Suppressor macrophage (primary cell): ENCODE results near the gene TANC1.

Source experiments
- DNase-seq, 4 experiments: peaks; one replicate each; pipeline ENCODE4 v3.0.0-alpha.2; 2020 to 2022

TANC1 gene

DNA sequence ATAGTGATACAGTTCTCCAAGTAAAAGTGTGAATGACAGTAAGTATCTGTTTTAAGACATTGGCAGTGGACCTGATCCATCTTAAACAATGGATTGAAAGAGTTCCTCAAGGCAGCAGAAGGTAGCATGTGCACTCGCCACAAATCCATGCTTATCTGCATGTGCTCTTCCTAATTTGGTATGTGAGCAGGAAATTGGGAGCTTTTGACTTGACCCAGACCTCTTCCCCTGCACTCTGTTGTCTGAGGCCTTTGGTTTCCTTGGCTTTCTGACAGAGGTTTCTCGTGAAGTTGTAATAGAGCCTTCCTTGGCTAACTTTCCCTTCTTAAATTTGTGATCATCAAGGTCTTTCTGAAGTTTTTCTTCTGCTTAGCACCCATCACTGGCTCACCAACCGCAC is 204.0 kb downstream of the TANC1 start:
- DNase-seq, result no peak

DNA sequence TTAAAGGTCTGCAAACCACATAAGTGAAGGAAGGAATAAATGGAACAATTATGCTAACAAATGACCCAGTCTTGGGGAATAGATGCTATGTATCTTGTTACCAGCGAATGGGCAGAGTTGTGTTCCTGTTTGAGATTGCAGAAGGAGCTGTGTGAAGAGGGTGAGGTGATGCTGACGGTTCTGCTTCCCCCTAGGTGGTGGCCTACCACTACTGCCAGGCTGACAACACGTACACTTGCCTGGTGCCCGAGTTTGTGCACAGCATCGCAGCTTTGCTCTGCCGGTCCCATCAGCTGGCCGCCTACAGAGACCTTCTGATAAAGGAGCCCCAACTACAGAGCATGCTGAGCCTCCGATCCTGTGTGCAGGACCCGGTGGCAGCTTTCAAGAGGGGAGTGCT is 206.3 kb downstream of the TANC1 start:
- no peak for DNase-seq

DNA sequence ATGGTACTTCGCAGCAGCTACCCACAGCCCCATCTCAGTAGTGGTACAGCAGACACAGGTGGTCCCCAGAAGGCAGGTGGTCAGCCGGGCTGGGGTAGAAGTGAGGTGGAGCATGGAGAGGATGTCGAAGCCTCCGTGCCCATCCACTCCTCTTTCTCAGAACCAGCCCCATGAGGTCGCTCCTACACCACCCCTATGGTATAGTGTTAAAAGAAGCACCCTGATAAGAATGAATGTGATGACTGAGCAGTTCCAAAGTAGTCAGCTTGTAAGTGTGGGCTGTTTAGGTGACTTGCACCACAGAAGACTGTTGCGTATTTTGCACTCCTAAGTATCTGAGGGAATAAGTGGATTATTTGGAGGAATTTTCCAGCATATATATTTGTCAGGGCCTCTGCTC is 206.7 kb downstream of the TANC1 start:
- DNase-seq, result no peak

DNA sequence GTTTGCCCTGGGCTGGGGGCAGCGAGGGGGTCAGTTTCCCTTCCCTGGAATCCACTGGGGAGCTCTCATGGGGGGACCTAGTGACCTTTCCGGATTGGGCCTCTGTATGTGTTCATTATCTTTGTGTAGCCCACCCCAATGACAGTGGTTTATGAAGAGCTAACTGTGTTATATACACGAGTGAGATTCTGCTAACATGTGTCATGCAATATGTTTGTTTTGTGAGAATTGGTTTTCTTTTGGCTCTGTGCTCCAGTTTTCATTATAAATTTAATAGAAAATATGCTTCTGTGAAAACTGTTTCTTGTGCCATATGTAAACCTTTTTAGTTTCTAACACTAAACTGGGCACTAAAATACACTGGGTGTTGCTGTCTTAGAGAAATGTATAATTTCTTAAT is 207.5 kb downstream of the TANC1 start:
- no peak for DNase-seq

DNA sequence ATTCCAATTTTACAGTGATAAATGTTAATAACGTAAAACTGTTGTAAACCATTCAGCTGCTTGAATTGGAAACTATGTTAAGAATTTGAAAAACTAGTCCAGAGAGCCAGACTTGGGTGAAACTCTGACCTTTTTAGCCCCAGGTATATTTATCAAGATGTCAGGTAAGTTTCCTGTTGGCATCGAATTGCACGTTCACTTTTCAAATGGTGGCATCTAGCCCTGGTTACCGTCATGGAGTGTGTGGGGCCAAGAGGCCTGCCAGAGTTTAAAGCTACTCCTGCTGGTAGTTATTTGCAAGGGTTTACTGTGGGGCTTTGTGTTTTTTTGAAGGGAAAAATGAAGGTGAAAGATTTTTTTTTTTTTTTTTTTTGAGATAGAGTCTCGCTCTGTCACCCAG is 208.1 kb downstream of the TANC1 start:
- DNase-seq, result no peak

DNA sequence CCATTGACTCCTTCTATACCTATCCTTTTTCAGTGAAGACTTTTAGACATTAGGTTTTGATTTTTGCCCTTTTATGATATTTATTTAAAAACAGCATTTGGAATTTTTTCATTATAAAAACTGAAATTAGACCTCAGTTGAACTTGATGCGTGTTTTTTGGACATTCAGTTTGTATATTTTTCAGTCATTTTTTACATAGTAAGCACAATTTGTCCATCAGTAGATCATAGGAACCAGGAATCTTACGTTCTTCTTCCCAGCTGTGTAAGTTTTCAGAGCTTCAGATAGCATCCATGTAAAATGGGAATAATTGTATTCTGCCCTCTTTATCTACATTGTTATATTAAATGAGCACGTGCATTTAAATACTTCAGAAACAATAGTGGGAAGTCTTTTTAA is 208.9 kb downstream of the TANC1 start:
- DNase-seq, result no peak

DNA sequence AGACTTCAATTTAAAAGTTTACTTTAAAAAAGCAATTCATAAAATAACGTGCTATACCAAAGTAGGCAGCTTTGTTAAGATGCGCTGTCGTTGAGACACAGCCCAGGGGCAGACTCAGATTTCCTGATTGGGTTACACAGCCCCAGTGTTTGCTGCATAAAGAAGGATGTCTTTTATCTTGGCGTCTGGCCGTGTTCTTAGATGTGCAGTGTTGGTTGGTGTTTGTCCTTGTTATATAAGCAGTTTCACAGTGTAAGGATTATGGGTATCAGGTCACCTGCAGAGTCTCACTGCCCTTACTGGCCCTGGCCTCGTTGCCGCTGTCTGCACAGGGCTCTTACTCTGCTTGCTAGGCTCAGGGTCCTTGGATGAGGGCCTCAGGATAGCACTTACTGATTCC is 209.5 kb downstream of the TANC1 start:
- no peak for DNase-seq

DNA sequence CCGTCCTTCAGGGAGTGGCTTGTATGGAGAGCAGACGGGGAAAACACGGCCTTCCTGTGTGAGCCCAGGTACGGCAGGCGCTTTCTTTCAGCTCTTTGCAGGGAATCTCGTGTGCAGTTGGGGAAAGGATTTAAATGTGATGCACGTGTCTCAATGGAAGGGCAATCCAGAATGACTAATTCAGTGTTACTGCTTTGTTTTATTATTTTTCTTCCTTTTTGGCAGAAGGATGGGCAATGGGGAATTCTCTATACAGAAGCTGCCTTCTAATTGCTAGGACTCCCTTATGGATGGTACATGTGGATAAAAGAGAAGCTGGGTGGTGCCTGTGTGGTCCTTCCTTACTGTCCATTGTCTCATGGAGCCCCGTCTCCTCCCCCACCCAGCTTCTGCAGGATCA is 210.7 kb downstream of the TANC1 start:
- DNase-seq, result no peak

DNA sequence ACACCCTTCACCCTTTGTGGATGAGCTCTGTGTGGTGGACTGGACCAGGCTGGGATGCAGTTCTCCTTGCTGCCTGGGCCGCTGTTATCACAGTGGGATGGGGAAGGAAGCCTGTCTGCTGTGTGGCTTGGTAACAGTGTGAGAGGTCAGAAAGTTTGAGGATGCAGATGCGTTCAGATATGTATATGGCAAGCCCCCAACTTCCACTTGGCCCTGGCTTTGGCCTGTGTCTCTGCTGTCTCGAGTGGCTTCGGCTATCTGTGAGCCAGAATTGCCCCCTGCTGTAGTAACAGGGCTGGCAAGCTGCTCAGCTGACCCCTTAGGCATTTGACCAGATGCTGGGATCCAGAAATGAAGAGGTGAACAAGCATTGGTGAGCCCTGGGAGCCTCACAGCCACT is 211.3 kb downstream of the TANC1 start:
- no peak for DNase-seq

DNA sequence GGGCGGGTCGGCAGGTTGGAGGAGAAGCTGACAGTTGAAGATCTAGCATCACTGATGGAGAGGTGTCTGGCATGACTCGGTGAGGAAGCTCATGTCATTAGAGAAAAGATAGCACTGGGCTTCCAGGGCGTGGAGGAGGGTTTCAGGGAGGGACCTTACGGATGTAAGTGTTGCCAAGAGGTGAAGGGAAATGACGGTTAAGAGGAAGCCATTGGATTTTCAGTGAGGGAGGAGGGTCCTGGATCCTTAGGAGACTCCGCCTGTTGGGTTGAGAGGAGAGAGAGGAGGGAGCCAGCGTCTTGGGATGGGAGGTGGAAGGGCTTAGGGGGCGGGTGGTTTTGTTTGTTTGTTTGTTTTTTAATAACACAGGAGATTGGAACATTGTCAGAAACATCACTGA is 214.9 kb downstream of the TANC1 start:
- no peak for DNase-seq

DNA sequence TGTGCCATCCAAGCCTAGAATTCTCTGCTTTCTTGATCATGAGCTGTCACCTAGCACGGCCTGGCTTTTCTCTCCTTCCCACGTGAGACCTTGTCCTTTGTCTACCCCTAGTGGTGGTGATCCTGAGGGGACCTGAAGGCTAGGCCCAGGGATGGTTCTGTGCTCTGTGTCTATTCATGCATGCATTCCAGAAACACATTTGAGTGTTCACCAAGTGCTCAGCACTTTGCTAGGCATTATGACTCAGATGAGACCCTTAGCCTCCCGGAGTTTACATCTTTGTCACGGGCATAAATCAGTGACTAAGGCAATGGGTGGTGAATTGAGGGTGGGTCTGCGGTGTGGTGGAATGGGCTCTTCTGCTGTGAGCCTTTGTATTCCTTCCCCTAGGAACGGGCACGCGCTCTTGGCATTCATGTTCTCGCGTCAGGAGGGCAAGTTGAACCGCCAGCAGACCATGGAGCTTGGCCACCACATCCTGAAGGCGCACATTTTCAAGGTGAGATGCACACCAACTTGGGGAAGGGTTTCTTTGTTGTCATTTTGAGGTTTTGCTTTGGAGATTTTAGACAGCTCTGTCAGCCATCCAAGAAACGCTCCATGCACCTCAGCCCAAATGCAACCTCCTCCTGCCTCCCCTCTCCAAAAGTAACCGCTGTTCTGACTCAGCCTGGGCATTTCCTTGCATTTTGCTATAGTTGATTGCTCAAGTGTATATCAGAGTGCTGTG is 217.1 kb downstream of the TANC1 start:
- DNase-seq, result peak in 3 of 4 experiments; percentile 18 to 45 (median 44)

DNA sequence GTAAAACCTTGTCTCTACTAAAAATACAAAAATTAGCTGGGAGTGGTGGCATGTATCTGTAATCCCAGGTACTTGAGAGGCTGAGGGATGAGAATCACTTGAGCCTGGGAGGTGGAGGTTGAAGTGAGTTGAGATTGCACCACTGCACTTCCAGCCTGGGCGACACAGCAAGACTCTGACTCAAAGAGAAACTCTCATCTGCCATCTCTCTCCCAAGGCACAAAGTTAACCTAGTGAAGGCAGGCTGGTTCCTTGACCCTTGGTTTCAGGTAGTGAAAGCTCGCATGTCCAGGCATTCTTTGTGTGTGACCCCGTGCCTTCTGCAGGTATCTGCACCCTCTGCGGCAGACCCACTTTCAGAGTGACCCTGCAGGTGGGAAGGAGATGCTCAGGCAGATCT is 218.0 kb downstream of the TANC1 start:
- no peak for DNase-seq

DNA sequence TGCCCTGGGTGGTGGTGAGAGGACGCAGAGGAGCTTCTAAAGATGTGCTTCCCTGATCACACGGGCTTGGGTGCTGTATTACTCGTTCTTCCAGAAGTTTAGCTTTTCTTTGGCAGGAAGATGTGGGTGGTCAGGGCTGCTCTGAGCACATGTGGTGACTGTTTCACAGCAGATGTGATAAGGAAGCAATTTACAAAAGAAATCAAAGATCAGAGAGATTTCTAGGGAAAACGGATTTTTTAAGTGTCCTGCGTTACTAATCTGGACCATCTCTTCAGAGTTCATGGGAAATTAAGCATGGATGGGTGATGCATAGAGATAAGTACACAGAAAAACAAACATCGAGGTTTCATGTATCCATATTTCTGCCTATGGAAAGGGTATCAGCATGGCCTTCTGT is 218.7 kb downstream of the TANC1 start:
- DNase-seq, result peak; percentile 15 to 47 (median 39)

DNA sequence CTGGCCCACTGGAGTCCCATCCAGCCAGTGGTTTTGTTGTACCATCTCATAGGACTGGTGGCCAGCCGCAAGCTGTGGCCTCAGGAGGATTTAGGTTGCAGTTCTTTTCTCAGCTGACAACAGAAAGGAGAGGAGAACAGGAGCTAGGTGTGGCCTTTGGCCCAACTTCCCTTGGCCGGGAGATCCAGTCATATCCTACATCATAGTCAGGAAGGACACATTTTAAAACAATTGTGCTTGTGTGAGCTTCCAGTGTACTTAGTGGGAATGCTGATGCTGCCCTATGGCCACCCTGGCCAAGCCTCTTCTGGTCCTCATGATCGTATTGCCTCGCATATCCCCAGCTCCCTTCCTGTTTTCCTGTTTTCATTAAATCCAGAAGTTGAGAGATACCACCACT is 220.0 kb downstream of the TANC1 start:
- no peak for DNase-seq

DNA sequence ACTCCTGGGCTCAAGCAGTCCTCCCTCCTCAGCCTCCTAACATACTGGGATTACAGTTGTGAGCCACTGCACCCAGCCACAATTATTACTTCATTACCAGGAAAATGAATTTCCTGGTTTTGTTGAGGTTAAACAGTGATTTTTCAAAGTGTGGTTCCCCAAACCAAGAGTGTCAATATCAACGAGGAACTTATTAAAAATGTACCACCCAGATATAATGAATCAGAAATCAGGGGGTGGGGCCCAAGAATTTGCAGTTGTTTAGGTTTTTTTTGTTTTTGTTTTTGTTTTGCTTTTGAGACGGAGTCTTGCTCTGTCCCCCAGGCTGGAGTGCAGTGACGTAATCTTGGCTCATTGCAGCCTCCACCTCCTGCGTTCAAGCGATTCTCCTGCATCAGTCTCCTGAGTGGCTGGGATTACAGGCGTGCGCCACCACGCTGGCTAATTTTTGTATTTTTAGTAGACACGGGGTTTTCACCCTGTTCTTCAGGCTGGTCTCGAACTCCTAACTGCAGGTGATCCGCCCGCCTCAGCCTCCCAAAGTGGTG is 224.0 kb downstream of the TANC1 start:
- DNase-seq, result peak in 3 of 4 experiments; percentile 20 to 46 (median 36)

DNA sequence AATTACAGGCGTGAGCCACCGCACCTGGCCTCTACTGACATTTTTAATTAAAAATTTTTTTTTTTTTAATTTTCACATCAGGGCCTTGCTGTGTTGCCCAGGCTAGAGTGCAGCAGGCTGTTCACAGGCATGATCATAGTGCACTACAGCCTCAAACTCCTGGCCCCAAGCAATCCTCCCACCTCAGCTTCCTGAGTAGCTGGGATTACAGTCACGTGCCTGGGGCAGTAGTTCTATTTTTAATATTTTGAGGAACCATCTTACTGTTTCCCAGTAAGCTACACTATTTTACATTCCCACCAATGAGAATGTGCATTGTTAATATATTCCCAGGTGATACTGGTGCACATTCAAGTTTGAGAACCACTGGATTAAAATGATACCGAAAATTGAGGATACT is 225.4 kb downstream of the TANC1 start:
- peak; percentile 28 to 66 (median 60) for DNase-seq

DNA sequence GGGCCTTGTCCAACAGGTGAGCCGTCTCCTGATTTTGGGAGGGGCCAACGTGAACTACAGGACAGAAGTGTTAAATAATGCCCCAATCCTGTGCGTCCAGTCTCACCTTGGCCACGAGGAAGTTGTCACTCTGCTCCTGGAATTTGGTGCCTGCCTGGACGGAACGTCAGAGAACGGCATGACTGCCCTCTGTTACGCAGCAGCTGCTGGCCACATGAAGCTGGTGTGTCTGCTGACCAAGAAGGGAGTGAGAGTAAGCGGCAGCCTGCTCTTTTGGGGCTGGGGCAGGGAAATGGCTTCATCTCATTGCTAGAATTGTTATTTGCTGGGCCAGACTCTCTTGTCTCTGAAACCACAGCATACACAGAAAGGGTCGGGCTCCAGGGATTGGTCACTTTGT is 225.8 kb downstream of the TANC1 start:
- no peak for DNase-seq

DNA sequence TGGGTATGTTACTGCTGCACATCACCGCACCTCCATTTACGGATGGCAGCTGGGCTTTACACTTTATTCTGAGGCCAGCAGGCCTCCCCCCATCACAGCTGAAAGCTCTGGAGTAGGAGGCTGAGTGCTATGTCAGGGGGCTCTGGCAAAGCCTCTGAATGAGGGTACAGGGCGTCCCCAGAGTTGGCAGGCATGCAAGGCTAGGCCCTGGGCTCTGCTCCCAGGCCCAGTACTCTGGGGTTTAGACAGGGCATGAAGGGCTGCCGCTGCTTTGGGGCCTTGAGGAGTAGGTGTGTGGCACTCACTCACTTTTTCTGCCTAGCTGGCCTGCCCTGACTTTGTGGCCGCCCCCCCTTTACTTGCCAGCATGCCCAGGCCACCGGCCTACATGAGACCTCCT is 227.3 kb downstream of the TANC1 start:
- no peak for DNase-seq

DNA sequence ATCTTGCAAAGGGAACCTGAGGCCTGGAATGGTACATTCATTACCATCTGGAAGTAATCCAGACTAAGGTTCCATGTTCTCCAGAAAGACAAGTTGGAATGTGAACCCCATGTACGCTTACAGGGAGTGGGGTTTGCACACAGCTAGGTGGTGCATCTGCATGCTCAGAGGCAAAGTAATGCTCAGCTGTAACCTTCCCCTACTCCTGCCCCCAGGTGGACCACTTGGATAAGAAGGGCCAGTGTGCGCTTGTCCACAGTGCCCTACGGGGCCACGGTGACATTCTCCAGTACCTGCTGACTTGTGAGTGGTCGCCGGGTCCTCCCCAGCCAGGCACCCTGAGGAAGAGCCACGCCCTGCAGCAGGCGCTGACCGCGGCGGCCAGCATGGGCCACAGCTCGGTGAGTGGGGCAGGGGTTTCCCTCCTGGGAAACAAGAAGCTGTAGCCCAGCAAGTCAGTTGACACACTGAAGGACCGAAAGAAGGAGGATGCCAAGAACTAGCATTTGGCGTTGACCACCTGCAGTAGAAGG is 228.0 kb downstream of the TANC1 start:
- no peak for DNase-seq

DNA sequence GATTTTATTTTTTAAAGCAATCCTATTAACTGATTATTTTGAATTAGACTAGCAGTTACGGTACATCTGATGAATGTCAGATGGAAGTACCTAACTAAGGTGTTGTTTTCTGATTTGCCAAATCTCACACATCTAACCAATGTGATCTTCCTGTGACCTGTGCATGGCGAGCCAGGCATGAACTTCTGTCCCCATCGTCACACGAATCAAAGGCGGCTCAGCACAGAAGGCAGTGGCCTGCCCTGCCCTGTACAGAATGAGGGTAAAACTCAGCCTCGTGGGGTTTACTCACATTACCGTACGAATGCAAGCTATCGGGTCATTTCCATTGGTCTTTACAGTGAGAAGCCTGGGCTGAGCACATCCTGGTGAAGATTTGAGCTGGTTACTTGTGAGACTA is 230.8 kb downstream of the TANC1 start:
- DNase-seq, result no peak

DNA sequence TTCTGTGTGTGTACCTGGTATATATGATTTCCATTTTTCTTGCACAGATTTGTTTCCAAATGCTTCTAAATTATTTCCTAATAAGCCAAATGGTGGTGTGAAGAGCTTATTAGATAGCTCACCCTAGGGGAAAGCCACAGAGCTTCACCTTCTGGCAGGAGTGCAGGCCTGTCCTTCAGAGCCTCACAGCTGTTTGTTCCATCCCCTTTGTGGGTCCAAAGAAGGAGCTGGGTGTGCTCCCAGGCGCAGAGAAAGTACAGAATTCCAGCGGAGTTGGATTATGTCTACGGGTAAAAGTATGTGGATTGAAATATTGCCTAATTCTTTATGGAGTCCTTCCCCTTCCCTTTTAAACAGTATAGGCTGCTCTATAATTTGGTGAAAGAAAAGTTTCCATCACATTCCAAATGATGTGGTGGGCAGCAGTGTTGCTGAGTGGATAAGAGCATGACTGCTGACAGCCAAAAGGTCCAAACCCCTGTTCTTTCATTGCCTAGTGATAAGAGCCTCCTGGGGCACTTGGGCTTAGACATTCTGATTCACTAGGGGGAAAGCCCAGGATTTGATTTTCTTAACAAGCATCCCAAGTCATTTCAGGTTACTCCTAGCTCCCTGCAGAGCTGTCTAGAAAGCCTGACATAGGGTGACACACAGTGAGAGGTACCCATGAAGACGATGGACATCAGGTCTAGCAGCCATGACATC is 231.5 kb downstream of the TANC1 start:
- DNase-seq, result no peak

DNA sequence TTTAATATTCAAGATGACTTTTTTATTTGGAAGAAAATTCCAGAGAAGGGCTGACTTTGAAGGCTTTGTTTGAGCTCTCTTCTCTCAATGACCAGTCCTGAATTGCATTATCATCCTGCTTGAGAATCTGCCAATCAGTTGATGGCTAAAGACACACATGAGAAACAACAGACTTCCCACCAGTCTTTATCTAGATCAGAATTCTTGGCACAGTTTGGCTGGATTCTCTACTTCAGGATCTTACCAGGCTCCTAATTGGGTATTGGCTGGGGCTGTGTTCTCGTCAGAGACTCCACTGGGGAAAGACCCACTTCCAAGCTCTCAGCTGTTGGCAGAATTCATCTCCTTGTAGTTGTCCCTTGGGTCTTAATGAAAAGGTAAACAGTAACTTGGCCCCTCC is 232.1 kb downstream of the TANC1 start:
- no peak for DNase-seq

DNA sequence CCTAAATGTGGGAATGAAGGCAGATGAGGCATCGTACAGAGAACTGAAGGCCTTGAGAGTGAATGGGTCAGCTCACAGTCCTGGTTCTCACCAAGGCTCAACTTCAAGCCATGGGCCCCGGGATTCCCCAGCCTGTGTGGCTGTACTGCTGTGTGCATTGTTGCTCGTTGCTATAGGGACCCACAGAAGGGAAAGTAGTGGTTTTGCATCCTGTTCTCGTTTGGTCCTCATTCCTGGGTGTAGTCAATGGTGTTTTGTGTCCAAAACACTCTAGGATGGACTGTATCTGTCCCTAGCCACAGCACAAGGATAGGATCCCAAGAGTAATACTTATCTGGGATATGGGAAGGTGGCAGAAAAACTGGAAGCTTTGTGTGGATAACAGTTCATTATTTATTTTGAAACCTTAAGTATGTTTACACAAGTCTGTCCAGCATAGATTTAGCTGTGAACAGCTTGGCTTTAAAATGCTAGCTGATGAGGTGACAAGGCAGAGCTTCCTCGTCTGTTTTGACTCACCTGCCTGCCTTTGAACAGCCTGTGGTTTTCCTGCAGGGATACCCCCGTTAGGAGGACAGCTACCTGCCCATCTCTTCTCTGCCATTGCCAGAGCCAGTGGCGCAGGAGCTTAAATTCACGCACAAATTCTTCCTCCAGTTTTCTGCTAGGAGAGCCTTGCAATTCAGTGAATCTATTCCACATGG is 233.1 kb downstream of the TANC1 start:
- DNase-seq, result no peak
